GM21737 (cell line): Measurements from ENCODE around the gene SV2C.

ENCODE experiments used
- ATAC-seq: cut with Tn5 transposase; IDR thresholded peaks from one replicate; pipeline ENCODE4 v1.9.1; 2021; ENCODE audit warnings: mild to moderate bottlenecking, moderate library complexity; ENCODE audit not compliant: unreplicated experiment

Gene SV2C

GRCh38 chr5:76099286-76099702, 16.1 kb downstream of the SV2C start:
- ATAC-seq: peak; percentile 63

- ATAC-seq: peak; percentile 49
Observed at GRCh38 chr5:76099756-76100155, 16.6 kb downstream of the SV2C start.

GRCh38 chr5:76104027-76104426, 20.8 kb downstream of the SV2C start:
- ATAC-seq: no peak

GRCh38 chr5:76106149-76106548, 23.0 kb downstream of the SV2C start:
- no peak for ATAC-seq

- no peak for ATAC-seq
Observed at GRCh38 chr5:76111477-76112174, 28.4 kb downstream of the SV2C start.

- no peak for ATAC-seq
Observed at GRCh38 chr5:76113103-76113502, 29.9 kb downstream of the SV2C start.

- no peak for ATAC-seq
Observed at GRCh38 chr5:76114179-76114851, 31.1 kb downstream of the SV2C start.

- ATAC-seq: no peak
Observed at GRCh38 chr5:76125346-76125745, 42.2 kb downstream of the SV2C start.

GRCh38 chr5:76125888-76126287, 42.7 kb downstream of the SV2C start:
- no peak for ATAC-seq

- no peak for ATAC-seq
Observed at GRCh38 chr5:76134003-76134402, 50.8 kb downstream of the SV2C start.

GRCh38 chr5:76134646-76135045, 51.5 kb downstream of the SV2C start:
- ATAC-seq: no peak

- ATAC-seq: no peak
Observed at GRCh38 chr5:76137887-76138542, 54.8 kb downstream of the SV2C start.

- ATAC-seq: no peak
Observed at GRCh38 chr5:76143884-76144283, 60.7 kb downstream of the SV2C start.

- ATAC-seq: no peak
Observed at GRCh38 chr5:76144513-76145274, 61.5 kb downstream of the SV2C start.

- ATAC-seq: no peak
Observed at GRCh38 chr5:76145945-76146344, 62.8 kb downstream of the SV2C start.

- no peak for ATAC-seq
Observed at GRCh38 chr5:76149636-76150035, 66.5 kb downstream of the SV2C start.

- ATAC-seq: no peak
Observed at GRCh38 chr5:76152161-76152560, 69.0 kb downstream of the SV2C start.

- ATAC-seq: no peak
Observed at GRCh38 chr5:76152700-76153099, 69.5 kb downstream of the SV2C start.

GRCh38 chr5:76153271-76153670, 70.1 kb downstream of the SV2C start:
- ATAC-seq: no peak

- ATAC-seq: no peak
Observed at GRCh38 chr5:76154009-76154690, 71.0 kb downstream of the SV2C start.

- ATAC-seq: no peak
Observed at GRCh38 chr5:76155536-76155935, 72.4 kb downstream of the SV2C start.
